Left colon (tissue), 2 donors: ENCODE measurements around the gene STXBP5L. TPM values are rescaled to one million over a fixed set of nuclear protein-coding genes. Genes with fewer than 3 reads are reported as not detected.
"Not testable (repeated sequence)": the region's sequence is repeated elsewhere in the genome, so short reads cannot be mapped to it uniquely, and the experiment has no call there.

Experiments used
- ATAC-seq: fragments of 200-7000 bp; cut with Tn5 transposase; one replicate; pipeline ENCODE4 v1.9.1; 2020; ENCODE audit warnings: mild to moderate bottlenecking, moderate library complexity
- DNase-seq, 2 donors: peaks; one replicate each; pipeline ENCODE4 v3.0.0-alpha.2; 2020
- intact Hi-C, 2 donors: fragments of 100-400 bp; cut with DNase I in 1 of 2; cut with micrococcal nuclease in 1 of 2; formaldehyde crosslinking; loops; one replicate each; pipeline versions ENCODE4 v1.11.2 to v1.14.0; 2022; cut with DNase I, micrococcal nuclease
- total RNA-seq, 2 donors: library from RNA; stranded (reverse); fragmentation: NEBNext Ultra II Directional; extraction: Animal tissue kit (Norgen Biotek cat#: 25700); gene quantifications; one replicate each; pipeline ENCODE4 v1.2.1, GENCODE V29; 2021
- donor health status: DM: no; HTN: no; CAD: no.
- donor health status: DM: yes; HTN: yes; CAD: no.

STXBP5L gene
- total RNA-seq, 2 donors from 2014 or later: 0.21 to 0.61 TPM

GRCh38 chr3:120985242-120985641 is 77.2 kb downstream of the STXBP5L start:
- no peak for DNase-seq
- intact Hi-C loops: no loop called here
- no peak for ATAC-seq

DNA sequence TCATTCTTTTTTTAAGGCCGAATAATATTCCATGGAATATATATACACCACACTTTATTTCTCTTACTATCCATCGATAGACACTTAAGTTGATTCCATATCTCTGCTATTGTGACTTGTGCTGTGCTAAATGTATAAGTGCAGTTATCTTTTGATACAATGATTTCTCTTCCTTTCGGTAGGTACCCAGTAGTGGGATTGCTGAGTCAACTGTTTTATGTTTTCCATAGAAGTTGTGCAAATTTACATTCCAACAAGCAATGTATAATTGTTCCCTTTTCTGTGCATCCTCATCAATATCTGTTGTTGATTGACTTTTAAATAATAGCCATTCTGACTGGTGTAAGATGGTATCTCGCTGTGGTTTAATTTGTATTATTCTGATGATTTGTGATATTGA is 81.0 kb downstream of the STXBP5L start:
- ATAC-seq (no peak), DNase-seq (no peak)
- intact Hi-C loops: no loop called here

DNA sequence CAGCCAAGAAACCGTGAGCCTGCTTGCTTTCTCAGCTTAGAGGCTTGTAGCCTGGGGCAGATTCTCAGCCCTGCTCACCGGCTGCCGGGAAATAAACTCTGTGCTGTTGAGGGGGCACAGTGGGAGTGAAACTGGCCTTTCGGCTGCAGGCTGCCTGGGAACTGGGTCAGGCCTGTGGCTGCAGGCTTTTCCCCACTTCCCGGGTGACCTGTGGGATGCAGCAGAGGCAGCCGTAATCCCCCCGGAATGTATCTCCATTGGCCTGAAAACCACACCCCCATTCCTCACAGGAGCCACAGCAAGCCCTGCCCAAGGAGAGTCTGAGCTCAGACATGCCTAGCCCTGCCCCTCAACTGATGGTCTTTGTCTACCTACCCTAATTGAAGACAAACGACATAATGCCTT is 110.9 kb downstream of the STXBP5L start:
- ATAC-seq (no peak), DNase-seq (no peak)
- intact Hi-C loops: no loop called here

DNA sequence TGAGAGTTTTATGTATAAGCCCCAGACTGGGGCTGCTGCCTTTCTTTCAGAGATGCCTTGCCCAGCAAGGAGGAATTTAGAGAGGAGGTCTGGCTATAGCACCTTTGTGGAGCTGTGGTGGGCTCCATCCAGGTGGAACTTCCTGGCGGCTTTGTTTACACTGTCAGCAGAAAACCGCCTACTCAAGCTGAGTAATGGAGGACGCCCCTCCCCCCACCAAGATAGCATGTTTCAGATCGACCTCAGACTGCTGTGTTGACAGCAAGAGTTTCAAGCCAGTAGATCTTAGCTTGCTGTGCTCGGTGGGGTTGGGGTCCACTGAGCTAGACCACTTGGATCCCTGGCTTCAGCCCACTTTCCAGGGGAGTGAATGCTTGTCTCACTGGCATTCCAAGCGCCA is 155.6 kb downstream of the STXBP5L start:
- intact Hi-C loops: no loop called here
- ATAC-seq: no peak
- no peak for DNase-seq

DNA sequence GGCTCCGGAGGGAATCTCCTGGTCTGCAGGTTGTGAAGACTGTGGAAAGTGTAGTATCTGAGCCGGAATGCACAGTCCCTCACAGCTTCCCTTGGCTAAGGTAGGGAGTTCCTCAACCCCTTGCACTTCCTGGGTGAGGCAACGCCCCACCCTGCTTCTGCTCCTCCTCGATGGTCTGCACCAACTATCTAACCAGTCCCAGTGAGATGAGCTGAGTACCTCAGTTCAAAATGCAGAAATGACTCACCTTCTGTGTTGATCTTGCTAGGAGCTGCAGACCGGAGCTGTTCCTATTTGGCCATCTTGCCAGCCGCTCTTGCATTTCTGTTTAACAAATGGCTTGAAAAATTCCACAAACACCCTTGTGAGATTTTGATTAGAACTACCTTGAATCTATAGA is 156.1 kb downstream of the STXBP5L start:
- ATAC-seq: no peak
- no peak for DNase-seq
- intact Hi-C loops: no loop called here

- DNase-seq (no peak), ATAC-seq (no peak)
- intact Hi-C loops: no loop called here
Observed at GRCh38 chr3:121072133-121072532, 164.1 kb downstream of the STXBP5L start.

- DNase-seq: no peak
- no peak for ATAC-seq
- intact Hi-C loops: no loop called here
Observed at GRCh38 chr3:121073011-121073410, 165.0 kb downstream of the STXBP5L start.

DNA sequence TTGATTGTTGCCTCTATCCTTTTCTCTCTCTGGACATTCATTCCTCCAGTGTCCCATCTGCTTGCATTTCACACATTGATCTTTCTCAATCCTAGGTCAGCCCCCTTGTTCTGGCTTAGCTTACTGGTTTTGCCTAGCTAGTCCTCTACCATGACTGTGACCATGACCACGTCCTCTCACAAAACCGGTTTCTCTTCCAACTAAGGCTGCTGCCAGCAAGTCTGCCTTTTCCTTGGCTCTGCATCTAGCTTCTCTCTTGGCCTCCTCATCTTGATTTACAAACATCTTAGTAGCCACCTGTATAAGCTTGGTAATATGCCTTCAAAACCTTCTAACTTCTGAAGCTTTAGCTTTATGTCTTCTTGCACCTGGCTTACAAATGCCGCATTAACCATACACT is 167.2 kb downstream of the STXBP5L start:
- intact Hi-C loops: no loop called here
- DNase-seq (no peak), ATAC-seq (no peak)

DNA sequence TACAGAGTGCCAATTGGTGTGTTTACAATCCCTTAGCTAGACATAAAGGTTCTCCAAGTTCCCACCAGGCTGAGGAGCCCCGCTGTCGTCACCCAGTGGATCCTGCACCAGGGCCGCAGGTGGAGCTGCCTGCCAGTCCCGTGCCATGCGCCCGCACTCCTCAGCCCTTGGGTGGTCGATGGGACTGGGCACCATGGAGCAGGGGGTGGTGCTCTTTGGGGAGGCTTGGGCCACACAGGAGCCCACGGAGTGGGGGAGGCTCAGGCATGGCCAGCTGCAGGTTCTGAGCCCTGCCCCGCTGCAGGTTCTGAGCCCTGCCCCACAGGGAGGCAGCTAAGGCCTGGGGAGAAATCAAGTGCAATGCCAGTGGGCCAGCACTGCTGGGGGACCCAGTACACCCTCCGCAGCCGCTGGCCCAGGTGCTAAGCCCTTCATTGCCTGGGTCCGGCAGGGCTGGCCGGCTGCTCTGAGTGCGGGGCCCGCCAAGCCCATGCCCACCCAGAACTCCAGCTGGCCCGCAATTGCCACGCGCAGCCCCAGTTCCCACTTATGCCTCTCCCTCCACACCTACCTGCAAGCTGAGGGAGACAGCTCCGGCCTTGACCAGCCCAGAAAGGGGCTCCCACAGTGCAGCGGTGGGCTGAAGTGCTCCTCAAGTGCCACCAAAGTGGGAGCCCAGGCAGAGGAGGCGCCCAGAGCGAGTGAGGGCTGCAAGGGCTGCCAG is 170.5 kb downstream of the STXBP5L start:
- ATAC-seq, intact Hi-C loops, DNase-seq: not testable (repeated sequence)

GRCh38 chr3:121096953-121097352 is 188.9 kb downstream of the STXBP5L start:
- intact Hi-C loops: no loop called here
- DNase-seq: no peak
- ATAC-seq: no peak

GRCh38 chr3:121111086-121111485 is 203.1 kb downstream of the STXBP5L start:
- ATAC-seq, intact Hi-C loops, DNase-seq: not testable (repeated sequence)

GRCh38 chr3:121111914-121112612 is 204.1 kb downstream of the STXBP5L start:
- DNase-seq (no peak), ATAC-seq (no peak)
- intact Hi-C loops: no loop called here

DNA sequence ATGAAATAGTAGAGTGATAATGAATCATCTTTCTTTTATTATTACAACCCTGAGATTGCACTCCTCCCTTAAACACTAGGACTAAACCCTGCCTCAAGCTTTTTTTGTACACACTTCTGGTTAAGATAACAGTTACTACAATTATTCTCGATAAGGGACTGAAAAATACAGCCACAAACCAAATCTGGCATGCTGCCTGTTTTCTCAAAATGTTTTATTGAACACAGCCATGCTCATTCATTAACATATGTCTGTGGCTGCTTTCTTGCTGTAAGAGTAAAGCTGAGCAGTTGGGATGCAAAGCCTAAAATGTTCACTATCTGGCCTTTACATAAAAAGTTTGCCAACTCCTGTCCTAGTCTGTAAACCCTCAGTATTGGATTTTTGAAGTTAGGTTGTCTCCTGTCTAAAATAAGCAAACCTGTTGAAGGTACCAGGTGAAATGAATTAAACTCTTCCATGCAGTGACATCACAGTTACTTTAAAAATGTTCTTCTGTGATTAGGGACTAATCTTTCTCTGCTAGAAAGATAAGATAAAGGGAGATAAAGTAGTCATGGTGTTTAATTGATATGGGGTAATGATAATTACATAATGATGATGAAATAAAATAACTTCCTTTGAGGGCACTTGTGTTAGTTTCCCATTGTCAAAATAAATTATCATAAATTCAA is 218.2 kb downstream of the STXBP5L start:
- ATAC-seq (no peak), DNase-seq (no peak)
- intact Hi-C loops: no loop called here

DNA sequence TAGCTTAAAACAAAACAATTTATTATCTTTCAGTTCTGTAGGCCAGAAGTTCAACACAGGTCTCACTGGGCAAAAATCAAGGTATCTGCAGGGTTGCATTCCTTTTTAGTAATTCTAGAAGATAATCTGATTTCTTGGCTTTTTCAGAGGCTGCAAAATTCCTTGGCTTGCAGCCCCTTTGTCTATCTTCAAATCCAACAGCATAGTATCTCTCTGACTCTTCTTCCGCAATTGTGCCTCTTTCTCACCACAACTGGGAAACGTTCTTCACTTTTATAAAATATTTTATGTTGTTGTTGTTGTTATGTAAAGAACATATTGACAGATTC is 218.7 kb downstream of the STXBP5L start:
- intact Hi-C loops: no loop called here
- DNase-seq (no peak), ATAC-seq (no peak)

DNA sequence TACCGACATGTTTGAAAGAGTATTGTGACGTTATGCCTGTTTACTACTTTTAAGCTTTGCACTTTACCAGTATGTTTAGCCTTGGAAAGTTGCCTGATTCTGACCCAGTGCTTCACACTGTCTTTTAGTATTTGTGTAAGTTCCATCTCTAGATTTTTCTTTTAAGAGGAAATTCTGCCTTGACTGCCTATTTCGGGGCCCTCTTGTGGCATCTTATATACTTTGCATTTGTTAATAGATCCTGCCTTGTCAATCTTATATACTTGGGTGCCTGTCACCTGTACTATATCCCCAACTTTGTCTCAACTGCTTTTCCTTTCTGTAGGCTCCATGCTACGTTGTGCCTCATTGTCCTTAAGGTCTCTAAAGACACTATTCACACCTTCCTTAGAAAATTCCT is 244.6 kb downstream of the STXBP5L start:
- DNase-seq: no peak
- no peak for ATAC-seq
- intact Hi-C loops: no loop called here

- no peak for DNase-seq
- no peak for ATAC-seq
- intact Hi-C loops: no loop called here
Observed at GRCh38 chr3:121153851-121154250, 245.8 kb downstream of the STXBP5L start.

GRCh38 chr3:121155028-121155427 is 247.0 kb downstream of the STXBP5L start:
- intact Hi-C loops: no loop called here
- DNase-seq (no peak), ATAC-seq (no peak)

GRCh38 chr3:121165397-121165837 is 257.4 kb downstream of the STXBP5L start:
- no peak for DNase-seq
- ATAC-seq: no peak
- intact Hi-C loops: no loop called here

DNA sequence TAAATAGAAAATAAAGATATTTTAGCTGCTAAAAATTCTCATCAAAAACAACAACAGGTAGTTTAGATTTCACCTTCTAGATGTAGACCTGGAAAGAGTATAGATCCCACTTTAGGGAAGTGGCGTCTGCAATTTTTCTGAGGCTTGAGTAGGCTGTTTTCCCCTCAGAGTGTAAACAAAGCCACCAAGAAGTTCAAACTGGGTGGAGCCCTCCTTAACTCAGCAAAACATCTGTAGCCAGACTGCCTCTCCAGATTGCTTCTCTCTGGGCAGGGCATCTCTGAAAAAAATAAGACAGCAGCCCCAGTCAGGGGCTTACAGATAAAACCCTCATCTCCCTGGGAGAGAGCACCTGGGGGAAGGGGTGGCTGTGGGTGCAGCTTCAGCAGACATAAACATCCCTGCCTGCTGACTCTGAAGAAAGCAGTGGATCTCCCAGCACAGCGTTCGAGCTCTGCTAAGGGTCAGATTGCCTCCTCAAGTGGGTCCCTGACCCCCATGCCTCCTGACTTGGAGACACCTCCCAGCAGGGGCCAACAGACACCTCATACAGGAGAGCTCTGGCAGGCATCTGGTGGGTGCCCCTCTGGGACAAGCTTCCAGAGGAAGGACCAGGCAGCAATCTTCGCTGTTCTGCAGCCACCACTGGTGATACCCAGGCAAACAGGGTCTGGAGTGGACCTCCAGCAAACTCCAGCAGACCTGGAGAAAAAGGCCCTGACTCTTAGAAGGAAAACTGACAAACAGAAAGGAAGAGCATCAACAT is 259.6 kb downstream of the STXBP5L start:
- intact Hi-C loops: no loop called here
- DNase-seq (no peak), ATAC-seq (no peak)
